Left kidney (tissue), 2 donors: Measurements from ENCODE around the gene UBL7. TPM values are rescaled to one million over a fixed set of nuclear protein-coding genes. Genes with fewer than 3 reads are reported as not detected.
"Not testable (repeated sequence)": the region's sequence is repeated elsewhere in the genome, so short reads cannot be mapped to it uniquely, and the experiment has no call there.

Experiments used
- DNase-seq: peaks from one replicate; pipeline ENCODE4 v3.0.0-alpha.2; 2013
- polyA plus RNA-seq: library from polyadenylated mRNA; unstranded; fragments of 120-200 nt; gene quantifications from one replicate; pipeline ENCODE4 v1.2.1, GENCODE V29; 2013; ENCODE audit not compliant: insufficient read length

Gene UBL7
- polyA plus RNA-seq, 1 donor = 64.0 TPM

DNA sequence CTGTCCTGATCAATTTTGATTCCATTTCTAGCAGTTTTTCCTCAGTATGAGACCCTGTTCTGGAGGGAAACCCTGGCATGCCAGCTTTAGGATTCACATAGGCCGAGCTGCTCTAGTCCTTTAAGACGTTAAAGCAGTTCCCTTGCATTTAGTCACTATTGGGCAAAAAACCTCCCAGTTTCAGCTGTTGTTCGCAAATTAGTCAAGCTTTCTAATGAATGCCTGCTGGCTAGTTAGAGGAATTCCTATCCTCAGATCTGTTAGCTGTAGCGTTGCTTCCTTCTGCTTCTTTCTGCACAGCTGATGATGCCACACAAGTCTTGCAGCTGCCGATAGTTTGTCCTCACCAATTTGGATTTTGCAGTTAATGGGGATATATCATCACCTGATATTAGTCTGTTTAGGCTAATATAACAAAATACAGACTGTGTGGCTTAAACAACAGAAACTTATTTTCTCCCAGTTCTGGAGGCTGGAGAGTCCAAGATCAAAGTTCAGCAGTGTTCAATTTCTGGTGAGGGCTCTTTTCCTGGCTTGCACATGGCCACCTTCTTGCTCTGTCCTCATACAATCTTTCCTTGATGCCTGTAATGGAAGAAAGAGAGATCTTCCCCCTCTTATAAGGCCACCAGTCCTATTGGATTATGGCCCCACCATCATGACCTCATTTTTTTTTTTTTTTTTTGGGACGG, 7.5 kb upstream of the UBL7 start:
- DNase-seq = no peak

GRCh38 chr15:74466570-74466969, 5.6 kb upstream of the UBL7 start:
- no peak for DNase-seq

- no peak for DNase-seq
Measured at GRCh38 chr15:74464897-74465296, 3.9 kb upstream of the UBL7 start.

GRCh38 chr15:74464216-74464615, 3.3 kb upstream of the UBL7 start:
- no peak for DNase-seq

- DNase-seq = no peak
Measured at GRCh38 chr15:74463634-74464033, 2.7 kb upstream of the UBL7 start.

GRCh38 chr15:74461847-74462511, 1.0 kb upstream of the UBL7 start:
- no peak for DNase-seq

GRCh38 chr15:74460298-74460697, 662 bp downstream of the UBL7 start:
- DNase-seq = no peak

GRCh38 chr15:74459798-74460197, 1.2 kb downstream of the UBL7 start:
- DNase-seq = not testable (repeated sequence)

- no peak for DNase-seq
Measured at GRCh38 chr15:74458473-74458872, 2.5 kb downstream of the UBL7 start.

GRCh38 chr15:74457036-74457435, 3.9 kb downstream of the UBL7 start:
- DNase-seq = not testable (repeated sequence)

GRCh38 chr15:74454764-74455500, 6.0 kb downstream of the UBL7 start:
- DNase-seq = no peak

GRCh38 chr15:74453925-74454763, 6.8 kb downstream of the UBL7 start:
- no peak for DNase-seq

- DNase-seq = no peak
Measured at GRCh38 chr15:74451861-74452835, 8.8 kb downstream of the UBL7 start.

GRCh38 chr15:74451322-74451721, 9.6 kb downstream of the UBL7 start:
- DNase-seq = no peak

DNA sequence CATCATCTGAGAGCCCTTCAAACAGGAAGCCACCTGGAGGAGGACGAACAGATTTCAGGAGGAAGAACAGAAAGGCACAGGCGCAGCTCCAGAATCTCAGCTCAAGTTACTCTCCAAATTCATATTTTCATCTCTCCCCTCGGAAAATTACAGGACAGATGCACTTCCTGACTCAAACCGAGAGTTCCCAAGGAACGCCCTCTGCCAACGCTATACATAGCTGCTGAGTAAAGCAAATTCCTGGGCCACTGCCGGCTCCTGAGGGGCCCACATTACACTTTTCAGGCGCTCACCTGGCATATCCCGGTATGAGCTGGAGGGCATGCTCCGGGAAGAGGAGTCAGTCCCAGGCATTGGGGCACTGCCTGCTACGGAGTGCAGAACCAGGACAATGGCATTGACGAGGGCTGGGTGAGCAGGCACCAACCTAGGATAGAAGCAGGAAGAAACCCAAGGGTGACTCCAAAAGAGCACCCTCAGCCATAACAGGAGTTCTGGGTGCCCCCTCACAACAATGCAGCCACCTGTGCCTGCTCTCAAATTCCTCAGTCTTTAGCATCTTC, 11.2 kb downstream of the UBL7 start:
- no peak for DNase-seq

GRCh38 chr15:74449095-74449494, 11.9 kb downstream of the UBL7 start:
- DNase-seq = no peak

- DNase-seq = no peak
Measured at GRCh38 chr15:74445816-74446763, 14.9 kb downstream of the UBL7 start.

DNA sequence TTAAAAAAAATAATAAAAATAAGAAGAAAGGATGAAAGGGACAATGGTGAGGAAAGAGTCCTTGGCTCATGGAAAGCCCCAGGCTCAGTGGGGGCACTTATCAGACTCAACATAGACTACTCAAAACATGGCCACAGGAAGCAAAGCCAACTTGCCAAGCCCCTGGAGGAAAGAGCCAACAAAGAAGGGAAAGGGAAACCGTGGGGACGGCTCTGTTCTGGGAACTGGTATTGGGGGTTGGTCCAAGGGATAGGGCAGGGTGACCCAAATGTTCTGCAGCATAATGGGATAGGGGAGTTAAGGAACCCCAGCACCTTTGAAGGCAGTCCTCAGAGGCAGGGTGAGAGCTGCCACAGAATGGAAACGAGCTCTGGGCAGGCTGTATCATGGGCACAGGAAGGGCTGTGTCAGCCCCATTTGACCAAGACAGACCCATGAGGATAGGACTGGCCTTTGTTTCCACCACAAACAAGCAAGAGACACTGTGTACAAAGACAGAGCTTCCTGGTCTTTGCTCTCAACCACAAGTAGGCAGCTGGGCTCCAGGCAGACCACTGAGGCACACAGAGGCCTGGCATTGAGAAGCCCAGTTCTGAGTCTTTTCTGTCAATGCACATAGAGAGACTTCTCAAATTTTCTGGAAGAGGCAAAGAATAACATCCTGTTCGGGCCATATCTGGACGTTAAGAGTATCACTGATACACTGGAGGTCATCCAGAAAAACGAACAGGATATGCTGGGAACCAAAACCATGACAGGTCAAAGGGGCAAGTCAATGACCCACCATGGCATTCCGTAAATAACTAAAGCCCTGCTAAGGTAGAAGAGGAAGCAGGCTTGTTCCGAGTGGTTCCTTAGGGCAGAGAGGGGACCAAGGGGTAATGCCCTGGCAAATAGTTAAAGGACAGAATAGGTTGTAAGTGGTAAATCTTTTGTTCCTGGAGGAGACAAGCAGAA, 16.6 kb downstream of the UBL7 start:
- DNase-seq = no peak
